ENCODE results near the gene HYAL1.
"Not testable (repeated sequence)": the region's sequence is repeated elsewhere in the genome, so short reads cannot be mapped to it uniquely, and the experiment has no call there.

HYAL1 gene

DNA sequence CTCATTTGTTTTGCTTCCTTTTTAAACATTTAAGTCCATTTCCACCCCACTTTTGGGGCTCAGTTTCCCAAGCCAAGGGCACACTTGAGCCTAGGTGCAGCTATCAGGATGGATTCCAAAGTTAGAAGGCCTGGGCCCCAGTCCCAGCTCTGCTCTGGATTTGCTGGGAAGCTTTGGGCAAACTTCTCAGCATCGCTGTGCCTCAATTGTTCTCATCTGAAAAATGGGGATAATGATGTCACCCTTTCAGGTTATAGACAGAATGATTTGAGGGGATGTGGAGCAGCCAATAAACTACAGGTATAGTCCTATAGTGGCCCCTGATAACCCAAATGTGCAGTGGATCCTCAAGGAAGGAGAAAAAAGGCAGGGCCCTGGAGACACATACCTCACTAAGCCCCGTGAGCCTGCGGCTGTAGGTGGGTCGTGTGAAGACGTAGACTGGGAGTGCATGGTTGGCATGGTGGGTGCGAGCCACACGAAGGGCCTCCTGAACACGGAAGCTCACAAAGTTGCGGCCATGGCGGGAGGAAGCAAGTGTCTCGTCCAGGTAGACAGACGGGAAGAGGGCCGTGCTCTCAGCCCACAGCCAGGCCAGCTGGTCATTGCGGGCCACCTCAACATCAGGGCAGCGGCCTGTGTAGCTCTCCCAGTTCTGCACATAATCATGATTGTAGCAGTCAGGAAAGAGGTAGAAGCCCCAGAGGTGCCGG is 16.0 kb upstream of the HYAL1 start:
- in situ Hi-C loops (cut with MboI; ENCODE audit: low sequenced_read_pairs), result no loop called here

DNA sequence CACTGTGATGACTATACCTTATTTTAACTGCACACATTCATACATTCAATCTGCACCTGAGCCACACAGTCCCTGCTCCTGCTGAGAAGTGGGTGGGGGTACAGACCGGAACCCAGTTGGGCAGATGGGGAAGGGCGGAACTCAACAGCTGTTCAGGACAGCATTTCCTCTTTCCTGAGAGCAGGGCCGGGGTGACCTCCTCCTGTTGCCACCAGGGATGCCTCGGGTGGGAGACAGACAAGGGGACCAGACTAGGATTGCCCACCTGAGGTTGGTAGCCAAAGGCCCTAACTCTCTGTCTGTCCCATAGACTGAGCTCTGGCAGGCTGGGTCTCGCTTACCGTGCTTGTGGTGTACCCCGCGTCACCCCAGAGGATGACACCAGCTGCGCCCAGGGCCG is 15.2 kb upstream of the HYAL1 start:
- in situ Hi-C loops (cut with MboI; ENCODE audit: low sequenced_read_pairs), result no loop called here

DNA sequence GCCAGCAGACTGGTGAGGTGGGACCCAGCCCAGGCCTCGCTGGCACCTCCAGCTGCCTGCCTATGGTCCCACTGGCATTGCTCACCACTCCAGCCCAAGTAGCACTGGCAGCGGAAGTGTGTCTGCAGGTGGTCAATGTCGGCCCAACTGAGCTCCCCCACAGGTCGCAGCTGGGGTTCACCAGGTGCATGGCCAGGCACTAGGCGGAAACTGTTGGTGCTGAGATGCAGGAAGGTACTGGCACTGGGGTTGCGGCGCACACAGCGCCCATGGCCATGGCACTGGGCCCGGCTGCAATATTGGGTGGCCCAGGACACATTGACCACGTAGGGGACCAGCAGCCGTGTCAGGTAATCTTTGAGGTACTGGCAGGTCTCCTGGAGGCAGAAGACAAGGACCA is 14.8 kb upstream of the HYAL1 start:
- in situ Hi-C loops (cut with MboI; ENCODE audit: low sequenced_read_pairs), result no loop called here

DNA sequence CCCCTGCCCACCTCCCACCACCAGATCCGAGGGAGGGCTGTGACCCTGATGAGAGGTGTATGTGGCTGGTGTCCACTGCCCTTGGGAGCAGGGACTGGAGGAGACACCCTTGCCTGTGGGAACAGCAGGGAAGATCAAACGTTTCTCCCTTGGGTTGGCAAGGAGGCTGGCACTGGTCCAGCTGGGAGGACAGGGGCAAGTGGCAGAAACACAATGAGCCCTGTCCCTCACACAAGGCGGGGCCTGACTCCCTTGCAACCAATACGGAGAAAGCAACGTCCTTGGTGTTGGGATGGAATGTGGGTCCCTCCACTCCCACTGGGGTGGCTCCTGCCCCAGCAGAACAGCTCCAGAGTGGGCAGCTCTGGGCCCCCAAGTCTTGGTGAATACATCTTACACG is 13.9 kb upstream of the HYAL1 start:
- in situ Hi-C loops (cut with MboI; ENCODE audit: low sequenced_read_pairs), result no loop called here

DNA sequence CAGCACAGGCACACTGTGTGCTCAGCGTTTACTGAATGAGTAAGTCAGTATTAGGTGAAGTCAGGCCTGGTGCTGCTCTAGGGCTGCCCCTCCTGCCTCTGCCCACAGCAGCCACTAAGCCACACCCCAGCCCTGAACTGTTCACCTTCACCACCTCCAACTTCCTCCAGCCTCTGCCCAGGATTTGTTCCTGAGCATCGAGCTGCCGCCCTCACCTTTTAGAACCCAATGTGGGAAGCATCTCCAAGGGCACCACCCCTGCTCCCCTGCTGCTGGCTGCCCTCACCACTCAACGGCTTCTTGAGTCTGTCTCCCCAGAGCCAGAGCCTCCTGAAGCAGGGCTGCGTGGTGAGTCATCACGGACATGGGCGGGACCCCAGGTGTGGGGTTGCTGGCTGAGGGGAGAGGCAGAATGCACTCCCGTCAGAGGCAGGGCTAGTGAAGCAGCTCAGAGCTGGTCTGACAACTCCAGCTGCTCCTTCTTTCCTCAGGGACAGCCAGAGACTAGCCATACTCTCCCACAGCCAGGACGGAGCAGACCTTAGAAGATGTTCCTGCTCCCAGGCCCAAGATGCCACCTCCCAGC is 13.4 kb upstream of the HYAL1 start:
- in situ Hi-C loops (cut with MboI; ENCODE audit: low sequenced_read_pairs), result no loop called here

DNA sequence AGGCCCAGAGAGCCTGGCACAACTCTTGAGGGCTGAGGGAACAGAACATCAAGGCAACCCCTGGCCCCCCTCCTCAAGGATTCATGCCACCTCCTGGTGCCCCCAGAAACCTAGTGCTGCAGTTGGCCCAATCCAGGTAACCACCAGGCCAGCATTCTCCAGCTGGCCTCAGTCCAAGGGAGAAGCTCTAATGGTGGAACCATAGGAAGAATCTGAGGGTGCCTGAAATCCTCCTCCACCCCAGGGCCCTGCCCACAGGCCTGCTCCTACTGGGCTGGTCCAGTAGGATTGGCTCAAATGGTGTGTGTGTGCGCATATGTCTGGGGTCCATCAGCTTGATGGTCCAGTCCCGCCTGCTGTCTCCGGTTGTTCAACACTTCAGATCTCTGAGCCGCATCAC is 11.4 kb upstream of the HYAL1 start:
- in situ Hi-C loops (cut with MboI; ENCODE audit: low sequenced_read_pairs), result no loop called here

DNA sequence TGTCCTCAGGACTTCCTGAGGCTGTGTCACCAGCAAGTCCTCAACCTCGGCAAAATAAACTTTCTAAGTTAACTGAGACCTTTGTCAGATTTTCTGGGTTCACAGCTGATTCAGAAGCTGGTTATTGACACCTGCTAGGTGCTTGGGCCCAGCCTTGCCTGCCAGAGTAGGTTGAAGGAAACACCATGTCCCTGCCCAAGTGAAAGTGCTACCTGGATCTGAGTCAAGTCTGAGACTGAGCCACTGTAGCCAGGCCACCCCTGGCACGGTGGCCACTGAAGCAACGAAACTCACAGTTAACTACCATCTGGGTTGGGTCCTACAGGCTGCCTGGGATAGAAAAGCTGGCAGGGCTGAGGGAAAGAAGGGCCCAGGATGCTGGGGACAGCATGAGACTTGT is 11.0 kb upstream of the HYAL1 start:
- in situ Hi-C loops (cut with MboI; ENCODE audit: low sequenced_read_pairs), result no loop called here

DNA sequence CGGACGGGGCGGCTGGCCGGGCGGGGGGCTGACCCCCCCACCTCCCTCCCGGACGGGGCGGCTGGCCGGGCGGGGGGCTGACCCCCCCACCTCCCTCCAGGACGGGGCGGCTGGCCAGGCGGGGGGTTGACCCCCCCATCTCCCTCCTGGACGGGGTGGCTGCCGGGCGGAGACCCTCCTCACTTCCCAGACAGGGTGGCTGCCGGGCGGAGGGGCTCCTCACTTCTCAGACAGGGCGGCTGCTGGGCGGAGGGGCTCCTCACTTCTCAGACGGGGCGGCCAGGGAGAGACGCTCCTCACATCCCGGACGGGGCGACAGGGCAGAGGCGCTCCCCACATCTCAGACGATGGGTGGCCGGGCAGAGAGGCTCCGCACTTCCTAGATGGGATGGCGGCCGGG is 8.7 kb upstream of the HYAL1 start:
- in situ Hi-C loops (cut with MboI; ENCODE audit: low sequenced_read_pairs), result not testable (repeated sequence)

DNA sequence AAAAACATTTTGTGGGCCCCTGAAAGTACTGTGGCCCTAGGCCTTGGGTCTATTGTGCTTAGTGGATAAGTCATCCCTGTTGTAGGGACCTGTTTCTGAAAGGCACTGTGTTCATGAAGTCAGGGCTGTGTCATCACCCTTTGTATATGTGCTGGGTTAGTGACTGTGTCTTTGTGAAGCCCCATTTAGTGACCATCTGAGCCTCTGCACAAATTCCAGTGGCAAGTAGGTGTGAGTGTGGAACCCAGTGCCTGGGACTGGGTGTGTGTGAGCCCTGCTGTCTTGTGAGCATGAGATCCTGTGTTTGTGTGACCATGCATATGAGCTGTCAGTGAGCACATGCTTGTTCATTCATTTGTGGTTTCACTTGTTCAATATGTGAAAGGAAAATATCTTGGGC is 1.2 kb upstream of the HYAL1 start:
- in situ Hi-C loops (cut with MboI; ENCODE audit: low sequenced_read_pairs), result no loop called here

DNA sequence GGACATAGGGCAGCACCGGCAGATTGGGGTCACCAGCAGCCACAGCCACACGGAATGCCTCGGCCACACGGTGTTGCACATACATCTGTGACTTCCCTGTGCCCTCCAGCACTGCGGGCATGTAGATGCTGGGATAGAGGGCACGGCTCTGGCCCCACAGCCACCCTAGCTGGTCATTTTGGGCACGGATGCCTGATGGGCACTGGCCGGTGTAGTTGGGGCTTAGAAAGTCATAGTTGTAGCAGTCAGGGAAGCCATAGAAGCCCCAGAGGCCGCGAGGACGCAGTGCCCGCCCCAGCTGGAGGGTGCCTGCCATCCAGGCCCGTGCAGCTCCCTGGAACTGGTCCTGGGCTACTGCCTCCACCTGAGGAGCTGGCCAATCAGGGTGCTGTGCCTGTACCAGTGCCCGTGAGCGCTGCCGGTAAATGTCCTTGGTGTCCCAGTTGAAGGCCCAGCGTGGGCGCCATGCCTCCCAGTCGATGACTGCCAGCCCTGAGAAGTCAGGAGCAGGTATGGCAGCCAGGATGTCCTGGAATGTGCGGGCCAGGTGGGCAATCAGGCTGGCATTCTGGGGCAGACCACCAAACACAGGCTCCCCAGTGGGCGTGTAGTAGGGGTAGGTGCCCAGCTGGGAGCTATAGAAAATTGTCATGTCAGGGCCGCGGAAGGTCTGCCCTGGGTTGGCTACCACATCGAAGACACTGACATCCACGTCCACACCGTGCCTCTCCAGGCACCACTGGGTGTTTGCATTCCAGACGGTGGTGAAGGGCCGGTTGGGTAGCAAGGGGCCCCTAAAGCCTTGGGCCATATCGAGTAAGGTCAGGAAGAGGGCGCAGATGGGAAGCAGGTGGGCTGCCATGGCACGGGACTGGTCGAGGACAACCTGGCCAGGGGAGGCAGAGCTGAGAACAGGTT is 1.0 kb downstream of the HYAL1 start:
- in situ Hi-C loops (cut with MboI; ENCODE audit: low sequenced_read_pairs), result no loop called here

DNA sequence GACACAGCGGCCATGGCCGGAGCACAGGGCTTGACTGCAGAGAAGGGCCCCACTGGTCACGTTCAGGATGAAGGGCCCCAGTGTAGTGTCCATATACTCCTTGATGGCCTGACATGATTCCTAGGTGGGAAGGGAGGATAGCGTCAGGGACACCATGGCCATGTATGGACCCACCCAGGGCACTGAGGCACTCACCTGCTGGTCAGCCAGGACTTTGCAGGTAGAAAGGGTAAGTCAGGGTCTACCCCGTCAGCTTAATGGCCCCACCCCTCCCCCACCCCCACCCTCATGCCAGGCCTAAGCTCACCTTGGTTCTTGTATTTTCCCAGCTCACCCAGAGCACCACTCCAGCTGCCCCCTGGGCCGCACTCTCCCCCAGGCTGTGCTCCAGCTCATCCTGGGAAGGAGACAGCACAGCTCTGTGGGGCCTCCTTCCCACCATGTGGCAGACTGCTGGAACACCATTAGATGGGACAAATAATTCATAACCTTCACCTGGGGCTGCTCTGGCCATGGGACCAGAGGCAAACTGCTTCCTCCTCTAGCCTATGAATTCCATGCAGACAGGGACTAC is 2.6 kb downstream of the HYAL1 start:
- in situ Hi-C loops (cut with MboI; ENCODE audit: low sequenced_read_pairs), result no loop called here

DNA sequence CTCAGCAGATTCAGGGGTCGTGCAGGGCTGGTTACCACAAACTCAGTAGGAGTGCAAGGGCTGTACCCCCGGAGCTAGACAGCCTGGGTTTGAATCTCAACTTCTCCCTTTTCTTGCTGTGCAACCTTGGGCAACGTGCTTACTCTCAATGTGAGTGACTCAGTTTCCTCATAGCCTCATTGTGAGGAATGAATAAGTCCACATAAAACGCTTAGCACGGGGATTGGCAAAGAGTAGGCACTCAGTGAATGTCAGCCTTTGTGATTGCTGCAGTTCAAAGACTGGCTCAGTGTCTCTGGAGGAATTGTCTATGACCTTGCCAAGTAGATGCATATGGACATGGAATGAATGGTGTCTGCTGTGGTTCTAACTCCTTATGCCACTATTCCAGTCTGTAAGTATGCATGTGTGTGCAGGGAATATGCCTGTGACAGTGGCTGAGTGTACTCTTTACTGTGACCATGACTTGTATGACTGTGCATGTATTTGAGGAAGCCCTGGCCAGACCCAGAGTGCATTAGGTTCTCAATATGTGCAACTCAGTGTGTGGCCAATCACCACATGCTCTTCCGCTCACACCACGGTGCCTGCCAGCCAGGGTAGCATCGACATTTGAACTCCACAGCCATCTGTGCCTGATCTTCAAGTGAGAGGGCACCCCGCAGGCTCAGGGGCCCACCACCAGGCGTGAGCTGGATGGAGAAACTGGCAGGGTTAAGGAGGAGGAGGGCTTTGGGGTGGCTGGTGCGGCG is 3.3 kb downstream of the HYAL1 start:
- in situ Hi-C loops (cut with MboI; ENCODE audit: low sequenced_read_pairs), result no loop called here

DNA sequence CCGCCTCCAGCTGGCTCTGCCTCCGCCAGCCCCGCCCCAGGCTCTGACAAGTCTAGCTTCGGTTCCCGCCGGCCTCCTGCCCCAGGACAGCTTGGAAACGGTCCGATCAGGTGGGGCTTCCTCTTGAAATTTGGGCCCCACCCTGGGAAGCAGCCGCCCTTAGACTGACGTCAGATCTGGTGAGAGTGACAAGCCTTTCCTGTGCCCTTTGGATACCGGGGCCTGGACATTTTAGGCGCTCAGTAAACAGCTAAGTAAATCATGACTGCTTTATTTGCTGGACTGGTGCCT is 3.8 kb downstream of the HYAL1 start:
- in situ Hi-C loops (cut with MboI; ENCODE audit: low sequenced_read_pairs), result no loop called here

DNA sequence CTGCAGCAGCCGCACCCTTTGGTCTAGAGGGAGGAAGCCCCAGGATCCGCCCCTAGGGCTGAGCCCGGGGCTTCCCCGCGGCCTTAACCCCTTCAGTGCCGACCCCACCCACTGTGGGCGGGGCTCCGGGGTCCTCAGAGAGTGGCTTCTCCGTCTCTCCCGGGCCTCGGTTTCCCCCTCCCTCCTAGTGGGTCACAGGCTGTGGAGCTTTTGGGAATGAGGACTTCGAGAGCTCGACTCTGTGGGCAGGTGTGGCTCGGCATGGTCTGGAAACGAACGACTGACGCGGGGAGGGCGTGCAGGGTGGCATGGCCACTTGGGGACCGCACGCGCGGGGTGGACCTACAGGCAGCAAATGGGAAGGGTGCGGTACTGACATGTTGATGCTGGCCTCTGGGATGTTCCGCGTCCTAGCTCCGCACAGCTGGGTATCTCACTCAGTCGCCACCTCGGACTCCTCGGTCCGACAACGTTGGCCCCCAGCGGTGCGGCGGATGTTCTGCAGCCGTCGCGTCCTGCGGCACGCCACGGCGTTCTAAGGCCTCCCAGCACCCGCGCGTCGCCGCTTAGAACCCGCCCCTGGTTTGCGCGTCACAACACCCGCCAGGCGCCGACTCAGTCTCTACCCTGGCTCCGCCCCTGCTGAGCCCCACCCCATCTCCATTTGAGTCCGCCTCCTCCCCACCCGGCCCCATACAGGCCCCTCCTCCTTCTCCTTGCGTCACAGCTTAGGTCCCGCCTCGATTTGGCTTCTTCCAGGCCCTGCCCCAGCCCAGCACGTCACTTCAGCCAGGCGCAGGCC is 4.3 kb downstream of the HYAL1 start, which contains the start of the genes HYAL3 and NAA80:
TSS of gene HYAL3 (minus strand) at position 570 of the 802 bp plus-strand sequence. CDS start 3,803 bp downstream, outside the sequence.
TSS of gene NAA80 (minus strand) at position 570 of the 802 bp plus-strand sequence. CDS start 1,942 bp downstream, outside the sequence.
- in situ Hi-C loops (cut with MboI; ENCODE audit: low sequenced_read_pairs), result no loop called here

DNA sequence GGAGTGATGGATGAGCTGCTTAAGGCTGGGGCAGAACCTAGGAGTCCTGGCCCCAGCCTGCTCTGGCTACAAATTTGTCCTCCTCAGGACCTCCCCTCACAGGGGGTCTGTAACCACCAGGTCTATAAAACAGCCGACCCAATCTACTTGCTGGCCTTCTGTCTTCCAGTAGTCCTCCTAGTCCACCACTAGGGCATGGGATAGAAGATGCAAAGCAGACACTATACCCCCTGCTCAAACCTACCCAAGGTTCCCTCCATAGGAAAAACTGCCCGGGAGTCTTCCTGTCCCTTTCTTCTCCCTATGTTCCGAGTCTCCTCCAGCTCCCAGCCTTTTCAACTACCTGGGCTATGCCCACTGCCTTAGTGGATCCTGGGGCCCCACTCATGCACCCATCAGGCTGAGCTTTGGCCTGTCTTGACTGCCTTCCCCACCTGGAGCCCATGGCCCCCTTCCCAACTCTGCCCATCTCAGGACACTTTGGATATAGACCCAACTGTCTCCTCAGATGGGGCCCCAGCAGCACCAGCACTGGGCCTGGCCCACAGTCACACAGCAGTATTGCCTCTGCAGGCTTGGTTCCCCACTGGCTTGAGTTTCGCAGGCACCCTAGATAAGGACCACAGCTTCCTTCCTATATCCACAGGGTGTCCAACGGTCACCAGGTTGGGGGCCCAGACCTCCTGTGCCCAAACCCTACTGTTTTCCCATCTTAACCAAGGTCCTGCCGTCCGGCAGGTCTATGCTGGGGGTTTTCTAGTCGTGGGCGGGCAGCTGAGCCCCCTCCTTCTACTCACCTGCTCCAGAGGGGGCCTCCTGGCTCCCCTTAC is 5.3 kb downstream of the HYAL1 start:
- in situ Hi-C loops (cut with MboI; ENCODE audit: low sequenced_read_pairs), result no loop called here

DNA sequence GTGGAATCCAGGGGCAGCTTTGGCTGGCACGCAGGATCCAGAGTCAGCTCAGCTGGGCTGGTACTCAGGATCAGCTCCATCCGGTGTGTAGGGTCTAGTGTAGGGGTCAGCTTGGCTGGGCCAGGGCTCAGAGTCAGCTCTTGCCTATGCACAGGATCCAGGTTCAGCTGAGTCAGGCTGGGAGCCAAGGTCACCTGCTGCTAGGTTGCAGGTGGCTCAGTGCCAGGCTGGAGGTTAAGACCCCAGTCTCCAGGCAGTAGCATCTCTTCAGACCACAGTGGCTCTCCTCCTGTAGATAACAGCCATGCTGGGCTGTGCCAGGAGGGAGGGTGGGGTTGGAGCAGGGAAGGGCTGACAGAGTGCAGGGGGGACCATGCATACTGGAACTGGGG is 6.0 kb downstream of the HYAL1 start:
- in situ Hi-C loops (cut with MboI; ENCODE audit: low sequenced_read_pairs), result no loop called here

DNA sequence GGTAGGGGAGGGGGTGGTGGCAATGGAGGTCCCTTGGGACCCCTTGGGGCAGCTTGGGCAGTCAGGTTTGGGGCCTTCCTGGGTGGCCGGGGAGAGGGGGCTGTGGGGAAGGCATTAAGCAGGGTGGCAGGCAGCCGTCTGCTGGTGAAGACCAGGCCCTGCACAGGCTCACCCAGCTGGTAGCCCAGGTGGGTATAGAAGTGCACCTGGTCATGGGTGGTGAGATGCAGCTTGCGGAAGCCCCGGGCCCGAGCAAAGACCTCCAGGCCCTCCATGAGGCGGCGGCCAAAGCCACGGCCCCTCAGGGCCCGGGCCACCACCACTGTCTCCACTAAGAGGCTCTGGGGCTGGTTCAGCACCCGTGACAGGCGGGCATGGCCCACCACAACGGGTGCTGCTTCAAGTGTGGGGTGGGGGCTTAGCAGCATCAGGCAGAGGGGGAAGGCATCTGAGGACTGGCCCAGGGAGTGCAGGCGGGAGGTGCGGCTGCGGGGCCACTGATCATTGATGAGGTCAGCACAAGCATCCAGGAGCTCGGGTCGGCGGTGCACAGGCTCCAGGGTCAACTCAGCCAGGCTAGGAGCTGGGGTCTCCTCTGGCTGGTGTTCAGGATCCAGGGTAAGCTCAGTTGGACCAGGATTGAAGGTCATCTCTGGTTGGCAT is 6.5 kb downstream of the HYAL1 start:
- in situ Hi-C loops (cut with MboI; ENCODE audit: low sequenced_read_pairs), result no loop called here

DNA sequence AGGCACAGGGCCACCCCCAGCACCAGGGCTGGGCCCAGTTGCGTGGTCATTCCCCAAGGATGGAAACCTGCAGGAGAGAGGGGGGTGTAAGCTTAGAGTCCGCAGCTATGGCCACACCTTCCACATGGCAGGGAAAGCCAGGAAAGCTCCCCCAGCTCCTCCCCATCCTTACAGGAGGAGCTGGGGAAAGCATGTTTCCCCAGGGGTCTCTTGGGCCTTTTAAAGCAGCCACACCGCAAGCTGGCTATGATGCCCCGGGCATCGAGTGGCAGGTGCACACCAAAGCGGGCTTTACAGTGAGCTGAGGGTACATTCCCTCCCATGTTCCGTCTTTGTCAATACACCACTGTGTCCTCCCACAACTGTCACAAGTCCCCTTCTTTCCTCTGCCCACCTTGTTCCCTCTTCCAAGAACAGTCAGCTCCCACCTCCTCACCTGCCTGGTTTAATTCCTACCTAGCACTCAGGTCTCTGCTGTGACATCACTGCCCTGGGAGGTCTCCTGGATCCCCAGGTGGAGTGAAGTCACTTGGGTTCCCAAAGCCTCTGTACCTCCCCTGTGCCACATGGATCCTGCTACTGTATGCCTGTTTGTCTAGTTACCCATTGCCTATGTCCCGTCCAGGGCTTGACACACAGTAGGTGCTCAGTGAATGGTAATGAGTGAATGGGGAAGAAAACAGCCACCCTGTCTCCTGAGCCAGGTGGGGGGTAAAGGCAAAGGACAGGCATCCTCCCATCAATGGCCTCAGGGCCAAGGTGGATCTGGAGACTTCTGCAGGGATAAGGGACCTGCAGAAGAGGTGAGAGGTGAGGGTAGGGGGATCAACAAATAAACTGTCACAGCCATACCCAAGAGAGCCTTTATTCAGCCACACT is 7.6 kb downstream of the HYAL1 start:
- in situ Hi-C loops (cut with MboI; ENCODE audit: low sequenced_read_pairs), result no loop called here
